Fibroblast of the conjunctiva (primary cell): Measurements from ENCODE around the gene FAM181A.

Experiments
- DNase-seq: peaks from one replicate; pipeline ENCODE4 v3.0.0-alpha.2; 2010; ENCODE audit warnings: low read depth

FAM181A gene

DNA sequence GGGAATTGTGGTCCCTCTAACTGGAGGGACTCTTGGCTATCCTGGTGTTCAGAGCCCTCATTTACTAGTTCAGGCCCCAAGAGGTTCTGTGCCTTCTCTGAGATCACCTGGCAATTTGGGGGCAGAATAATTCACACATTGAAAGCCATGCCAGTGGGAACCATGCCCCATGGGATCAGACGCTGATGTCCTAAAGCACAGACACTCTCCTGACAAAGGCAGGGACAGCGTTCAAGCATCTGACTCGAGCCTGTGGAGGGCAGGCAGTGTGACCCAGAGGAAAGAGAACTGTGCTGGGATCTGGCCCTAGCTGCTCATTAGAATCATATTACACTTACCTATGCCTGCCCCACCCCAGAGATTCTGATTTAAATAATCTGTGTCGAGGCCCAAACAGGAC lies 51.6 kb downstream of the FAM181A start:
- DNase-seq, result no peak
